ENCODE data around the gene GLS.
"Not testable (repeated sequence)": the region's sequence is repeated elsewhere in the genome, so short reads cannot be mapped to it uniquely, and the experiment has no call there.

The GLS gene

GRCh38 chr2:190880378-190881083, at the start of gene GLS:
Gene GLS, plus strand, starts transcription at chr2:190880821. Its CDS starts 264 bp downstream, at chr2:190881085.
- DNase-seq, result peak; percentile 90 to 91

GRCh38 chr2:190831941-190832340, 48.7 kb upstream of the GLS start:
- no peak for DNase-seq

- no peak for DNase-seq
These were observed 45.8 kb upstream of the GLS start for GRCh38 chr2:190834890-190835208.

- no peak for DNase-seq
These were observed 45.2 kb upstream of the GLS start for GRCh38 chr2:190835303-190835930.

GRCh38 chr2:190836767-190837166, 43.9 kb upstream of the GLS start:
- no peak for DNase-seq

- DNase-seq, result no peak
These were observed 43.2 kb upstream of the GLS start for GRCh38 chr2:190837420-190837819.

- DNase-seq, result no peak
These were observed 42.7 kb upstream of the GLS start for GRCh38 chr2:190837952-190838361.

GRCh38 chr2:190838492-190838910, 42.1 kb upstream of the GLS start:
- DNase-seq, result no peak

- DNase-seq, result no peak
These were observed 40.0 kb upstream of the GLS start for GRCh38 chr2:190840569-190841172.

- no peak for DNase-seq
These were observed 38.7 kb upstream of the GLS start for GRCh38 chr2:190841707-190842505.

GRCh38 chr2:190842606-190843104, 38.0 kb upstream of the GLS start:
- no peak for DNase-seq

- peak; percentile 44 to 54 for DNase-seq
These were observed 36.5 kb upstream of the GLS start for GRCh38 chr2:190843890-190844699.

GRCh38 chr2:190844700-190845401, 35.8 kb upstream of the GLS start:
- DNase-seq, result no peak

- no peak for DNase-seq
These were observed 33.9 kb upstream of the GLS start for GRCh38 chr2:190846746-190847145.

- DNase-seq, result no peak
These were observed 33.0 kb upstream of the GLS start for GRCh38 chr2:190847504-190848081.

GRCh38 chr2:190849774-190850173, 30.8 kb upstream of the GLS start:
- no peak for DNase-seq

GRCh38 chr2:190853022-190853421, 27.6 kb upstream of the GLS start:
- not testable (repeated sequence) for DNase-seq

- no peak for DNase-seq
These were observed 26.9 kb upstream of the GLS start for GRCh38 chr2:190853531-190854383.

- DNase-seq, result no peak
These were observed 25.9 kb upstream of the GLS start for GRCh38 chr2:190854726-190855125.

GRCh38 chr2:190855245-190855644, 25.4 kb upstream of the GLS start:
- no peak for DNase-seq

Measured in stimulated activated CD4-positive, alpha-beta T cell treated with anti-CD3 and anti-CD28 coated beads, Interleukin-2, amount 100 ng/mL, for 48 hours (primary cell).